Measurements from ENCODE around the gene LCN1. TPM values are rescaled to one million over a fixed set of nuclear protein-coding genes. Genes with fewer than 3 reads are reported as not detected.

LCN1 gene
- total and polyA plus RNA-seq, 2 of the 8 experiments (the other 6 are each of a cell fraction or from before 2014, with no cell fraction given), result not detected

- TF ChIP-seq RNF2 (IDR thresholded peaks at IDR 0.05; ENCODE audit: borderline replicate concordance, low read depth, low read length, missing control alignments, poor library complexity, severe bottlenecking) (no peak), CBX5 (IDR thresholded peaks at IDR 0.05; ENCODE audit: low read depth, low read length) (no peak), SP1 (IDR thresholded peaks at IDR 0.05; ENCODE audit: low read depth, low read length) (no peak), SUZ12 (IDR thresholded peaks at IDR 0.05; ENCODE audit: low read length) (no peak), ATF3 (IDR thresholded peaks at IDR 0.05; ENCODE audit: insufficient read depth, low read depth, low read length) (no peak)
These were observed 33.8 kb upstream of the LCN1 start (continued) for GRCh38 chr9:135487281-135488012.

Measured in H1 (cell line).